GM12872 (cell line): Measurements from ENCODE around the gene DCST2.

Experiments
- CTCF ChIP-seq: IDR thresholded peaks from 3 replicates; pipeline ENCODE4 v1.5.1; 2011; ENCODE audit warnings: low read depth, mild to moderate bottlenecking, low read length, moderate library complexity; ENCODE audit not compliant: insufficient read depth

DCST2 gene

GRCh38 chr1:155003227-155003765 is 30.3 kb downstream of the DCST2 start:
- TF ChIP-seq CTCF, result no peak

GRCh38 chr1:155002464-155003226 is 30.9 kb downstream of the DCST2 start, which contains the start of gene ZBTB7B:
ZBTB7B (plus strand) TSS chr1:155002802; CDS start chr1:155014661, 11,859 bp downstream.
- no peak for TF ChIP-seq CTCF

- peak; percentile 45; the same call in 2 of the 3 replicates for TF ChIP-seq CTCF
Measured at GRCh38 chr1:155001675-155002463, 31.7 kb downstream of the DCST2 start.

- no peak for TF ChIP-seq CTCF
Measured at GRCh38 chr1:155001425-155001674, 32.2 kb downstream of the DCST2 start.

- no peak for TF ChIP-seq CTCF
Measured at GRCh38 chr1:155000726-155001424, 32.7 kb downstream of the DCST2 start.

- TF ChIP-seq CTCF, result no peak
Measured at GRCh38 chr1:155000411-155000725, 33.2 kb downstream of the DCST2 start.
